Rectal smooth muscle tissue (tissue), 1 donor: Measurements from ENCODE around the gene CALM3.

Experiments used
- H3K27ac ChIP-seq: one replicate; pipeline ENCODE4 v1.7.0; 2013; ENCODE audit warnings: low read depth, low read length, inconsistent platforms
- H3K27me3 ChIP-seq: one replicate; pipeline ENCODE4 v1.7.0; 2013; ENCODE audit warnings: low read length; ENCODE audit not compliant: control insufficient read depth, insufficient read depth
- H3K36me3 ChIP-seq: one replicate; pipeline ENCODE4 v1.7.0; 2013; ENCODE audit warnings: low read length; ENCODE audit not compliant: control insufficient read depth, insufficient read depth
- H3K4me1 ChIP-seq: one replicate; pipeline ENCODE4 v1.7.0; 2013; ENCODE audit warnings: low read length; ENCODE audit not compliant: control insufficient read depth, insufficient read depth
- H3K4me3 ChIP-seq: one replicate; pipeline ENCODE4 v1.7.0; 2013; ENCODE audit warnings: low read length
- H3K9ac ChIP-seq: one replicate; pipeline ENCODE4 v1.7.0; 2013; ENCODE audit warnings: low read length

The CALM3 gene

GRCh38 chr19:46610851-46611770, 10.0 kb downstream of the CALM3 start:
- no peak overlapping the region for H3K4me3 ChIP-seq
- H3K36me3 ChIP-seq: peaks cover 35% of the 10 kb centered on the region
- H3K9ac ChIP-seq: no peak overlapping the region
- no peaks in the 10 kb centered on the region for H3K27me3 ChIP-seq
- H3K4me1 ChIP-seq: peaks cover 5% of the 10 kb centered on the region
- H3K27ac ChIP-seq: no peak overlapping the region

GRCh38 chr19:46611776-46612175, 10.6 kb downstream of the CALM3 start:
- H3K36me3 ChIP-seq: peaks cover 30% of the 10 kb centered on the region
- no peaks in the 10 kb centered on the region for H3K27me3 ChIP-seq
- no peak overlapping the region for H3K4me3 ChIP-seq
- no peak overlapping the region for H3K27ac ChIP-seq
- H3K9ac ChIP-seq: no peak overlapping the region
- H3K4me1 ChIP-seq: peaks cover 7% of the 10 kb centered on the region

GRCh38 chr19:46613525-46613924, 12.4 kb downstream of the CALM3 start:
- H3K9ac ChIP-seq: no peak overlapping the region
- peaks cover 11% of the 10 kb centered on the region for H3K4me1 ChIP-seq
- H3K27ac ChIP-seq: no peak overlapping the region
- H3K4me3 ChIP-seq: no peak overlapping the region
- peaks cover 13% of the 10 kb centered on the region for H3K36me3 ChIP-seq
- no peaks in the 10 kb centered on the region for H3K27me3 ChIP-seq

GRCh38 chr19:46614114-46614722, 13.1 kb downstream of the CALM3 start:
- Histone ChIP-seq H3K27me3 (no peaks in the 10 kb centered on the region), H3K9ac (no peak overlapping the region), H3K4me3 (no peak overlapping the region), H3K4me1 (peaks cover 11% of the 10 kb centered on the region), H3K27ac (no peak overlapping the region), H3K36me3 (peaks cover 6% of the 10 kb centered on the region)

GRCh38 chr19:46615966-46616365, 14.8 kb downstream of the CALM3 start:
- no peaks in the 10 kb centered on the region for H3K27me3 ChIP-seq
- no peak overlapping the region for H3K27ac ChIP-seq
- peaks cover 3% of the 10 kb centered on the region for H3K36me3 ChIP-seq
- H3K4me1 ChIP-seq: peaks cover 25% of the 10 kb centered on the region
- no peak overlapping the region for H3K9ac ChIP-seq
- no peak overlapping the region for H3K4me3 ChIP-seq

GRCh38 chr19:46616631-46617322, 15.6 kb downstream of the CALM3 start:
- H3K27ac ChIP-seq: no peak overlapping the region
- H3K4me1 ChIP-seq: peaks cover 33% of the 10 kb centered on the region
- H3K4me3 ChIP-seq: no peak overlapping the region
- H3K9ac ChIP-seq: no peak overlapping the region
- no peaks in the 10 kb centered on the region for H3K27me3 ChIP-seq
- no peaks in the 10 kb centered on the region for H3K36me3 ChIP-seq

GRCh38 chr19:46617601-46618000, 16.5 kb downstream of the CALM3 start:
- H3K27ac ChIP-seq: no peak overlapping the region
- no peaks in the 10 kb centered on the region for H3K27me3 ChIP-seq
- peaks cover 36% of the 10 kb centered on the region for H3K4me1 ChIP-seq
- H3K9ac ChIP-seq: no peak overlapping the region
- H3K36me3 ChIP-seq: no peaks in the 10 kb centered on the region
- H3K4me3 ChIP-seq: no peak overlapping the region

- Histone ChIP-seq H3K36me3 (no peaks in the 10 kb centered on the region), H3K4me3 (no peak overlapping the region), H3K4me1 (peaks cover 36% of the 10 kb centered on the region), H3K27ac (no peak overlapping the region), H3K27me3 (no peaks in the 10 kb centered on the region), H3K9ac (no peak overlapping the region)
These were observed 17.6 kb downstream of the CALM3 start for GRCh38 chr19:46618670-46619231.

- Histone ChIP-seq H3K4me3 (no peak overlapping the region), H3K27ac (peak overlapping the region; percentile 85), H3K27me3 (no peaks in the 10 kb centered on the region), H3K9ac (no peak overlapping the region), H3K36me3 (no peaks in the 10 kb centered on the region), H3K4me1 (peaks cover 33% of the 10 kb centered on the region)
These were observed 19.1 kb downstream of the CALM3 start for GRCh38 chr19:46620267-46620666.

GRCh38 chr19:46620716-46621115, 19.6 kb downstream of the CALM3 start:
- Histone ChIP-seq H3K4me1 (peaks cover 35% of the 10 kb centered on the region), H3K27me3 (no peaks in the 10 kb centered on the region), H3K9ac (no peak overlapping the region), H3K4me3 (peak overlapping the region; percentile 24), H3K27ac (peak overlapping the region; percentile 85), H3K36me3 (no peaks in the 10 kb centered on the region)

- peak overlapping the region; percentile 24 for H3K4me3 ChIP-seq
- no peak overlapping the region for H3K9ac ChIP-seq
- no peaks in the 10 kb centered on the region for H3K36me3 ChIP-seq
- H3K27me3 ChIP-seq: no peaks in the 10 kb centered on the region
- H3K4me1 ChIP-seq: peaks cover 35% of the 10 kb centered on the region
- H3K27ac ChIP-seq: peak overlapping the region; percentile 85
These were observed 20.3 kb downstream of the CALM3 start for GRCh38 chr19:46621191-46622117.
